ENCODE data around the gene PLCG2. TPM values are rescaled to one million over a fixed set of nuclear protein-coding genes. Genes with fewer than 3 reads are reported as not detected.

Gene PLCG2
- total and polyA plus RNA-seq, 2 donors from 2014 or later = 50.7 to 55.6 TPM

DNA sequence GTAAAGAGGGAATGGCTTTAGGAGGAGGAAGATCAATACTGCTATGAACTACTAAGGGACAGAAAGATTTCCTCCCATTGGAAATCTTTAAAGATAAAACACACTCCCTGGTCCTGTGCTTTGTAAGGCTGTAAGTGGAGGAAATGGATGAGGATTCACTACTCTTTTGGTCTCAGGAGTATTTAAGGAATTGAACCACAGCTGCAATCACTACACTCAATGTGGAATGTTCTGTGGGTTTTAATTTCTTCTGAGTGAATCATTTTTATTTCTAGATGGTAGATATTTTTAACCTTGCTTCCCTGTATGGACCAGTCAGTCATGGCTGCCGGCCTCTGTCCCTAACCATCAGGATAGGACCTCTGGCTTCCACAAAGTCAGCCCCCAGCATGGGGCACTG is 166.6 kb downstream of the PLCG2 start:
- Histone ChIP-seq H3K9ac (ENCODE audit: low read length in 3 of 3) (no peak overlapping the region), H3K27ac (ENCODE audit: low read depth in 2 of 2, low read length in 2 of 2) (no peak overlapping the region), H3K4me3 (ENCODE audit: low read length in 3 of 3) (no peak overlapping the region), H3K4me1 (ENCODE audit: control insufficient read depth in 2 of 3, insufficient read depth in 2 of 3, low read depth in 1 of 3, low read length in 3 of 3) (no peaks in the 10 kb centered on the region), H3K9me3 (ENCODE audit: control insufficient read depth in 2 of 3, insufficient read depth in 1 of 3, low read length in 3 of 3) (no peaks in the 10 kb centered on the region), H3K27me3 (ENCODE audit: control insufficient read depth, insufficient read depth, low read length) (no peaks in the 10 kb centered on the region), H3K36me3 (ENCODE audit: control insufficient read depth in 2 of 3, insufficient read depth in 3 of 3, low read length in 3 of 3) (peaks cover 0 to 29% (median 21%) of the 10 kb centered on the region in 3 donors)
- intact Hi-C loops (cut with DNase I) = no loop called here
- FAIRE-seq (no peak), DNase-seq (no peak)
- TF ChIP-seq, protein P1, sequence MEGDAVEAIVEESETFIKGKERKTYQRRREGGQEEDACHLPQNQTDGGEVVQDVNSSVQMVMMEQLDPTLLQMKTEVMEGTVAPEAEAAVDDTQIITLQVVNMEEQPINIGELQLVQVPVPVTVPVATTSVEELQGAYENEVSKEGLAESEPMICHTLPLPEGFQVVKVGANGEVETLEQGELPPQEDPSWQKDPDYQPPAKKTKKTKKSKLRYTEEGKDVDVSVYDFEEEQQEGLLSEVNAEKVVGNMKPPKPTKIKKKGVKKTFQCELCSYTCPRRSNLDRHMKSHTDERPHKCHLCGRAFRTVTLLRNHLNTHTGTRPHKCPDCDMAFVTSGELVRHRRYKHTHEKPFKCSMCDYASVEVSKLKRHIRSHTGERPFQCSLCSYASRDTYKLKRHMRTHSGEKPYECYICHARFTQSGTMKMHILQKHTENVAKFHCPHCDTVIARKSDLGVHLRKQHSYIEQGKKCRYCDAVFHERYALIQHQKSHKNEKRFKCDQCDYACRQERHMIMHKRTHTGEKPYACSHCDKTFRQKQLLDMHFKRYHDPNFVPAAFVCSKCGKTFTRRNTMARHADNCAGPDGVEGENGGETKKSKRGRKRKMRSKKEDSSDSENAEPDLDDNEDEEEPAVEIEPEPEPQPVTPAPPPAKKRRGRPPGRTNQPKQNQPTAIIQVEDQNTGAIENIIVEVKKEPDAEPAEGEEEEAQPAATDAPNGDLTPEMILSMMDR (IDR thresholded peaks at IDR 0.05; ENCODE audit: borderline replicate concordance, extremely low read depth, insufficient read depth) = no peak

DNA sequence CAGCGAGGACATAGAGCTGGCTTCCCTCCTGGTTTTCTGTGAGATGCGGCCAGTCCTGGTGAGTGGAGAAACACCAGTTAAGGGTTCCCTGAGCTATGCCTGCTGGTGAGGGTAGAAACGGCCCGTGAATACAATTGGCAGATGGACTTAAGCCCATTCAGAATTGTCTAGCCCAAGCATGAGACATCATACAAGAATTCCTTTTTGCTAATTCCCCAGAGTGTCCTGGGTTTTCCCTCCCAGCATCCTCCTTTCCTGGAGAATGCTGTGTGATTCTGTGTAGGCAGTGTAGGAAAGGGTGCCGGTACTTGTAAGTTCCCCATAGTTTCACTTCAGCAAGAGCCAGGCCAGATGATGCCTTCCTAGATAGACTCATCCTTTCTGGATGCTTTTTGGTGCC is 167.1 kb downstream of the PLCG2 start:
- Histone ChIP-seq H3K9ac (ENCODE audit: low read length in 3 of 3) (no peak overlapping the region), H3K27me3 (ENCODE audit: control insufficient read depth, insufficient read depth, low read length) (no peaks in the 10 kb centered on the region), H3K36me3 (ENCODE audit: control insufficient read depth in 2 of 3, insufficient read depth in 3 of 3, low read length in 3 of 3) (peaks cover 0 to 29% (median 21%) of the 10 kb centered on the region in 3 donors), H3K9me3 (ENCODE audit: control insufficient read depth in 2 of 3, insufficient read depth in 1 of 3, low read length in 3 of 3) (peaks cover 0 to 3% (median 0%) of the 10 kb centered on the region in 3 donors), H3K4me3 (ENCODE audit: low read length in 3 of 3) (no peak overlapping the region), H3K4me1 (ENCODE audit: control insufficient read depth in 2 of 3, insufficient read depth in 2 of 3, low read depth in 1 of 3, low read length in 3 of 3) (no peaks in the 10 kb centered on the region), H3K27ac (ENCODE audit: low read depth in 2 of 2, low read length in 2 of 2) (no peak overlapping the region)
- TF ChIP-seq, protein P1 (IDR thresholded peaks at IDR 0.05; ENCODE audit: borderline replicate concordance, extremely low read depth, insufficient read depth) = no peak
- intact Hi-C loops (cut with DNase I) = no loop called here
- FAIRE-seq (no peak), DNase-seq (no peak)

DNA sequence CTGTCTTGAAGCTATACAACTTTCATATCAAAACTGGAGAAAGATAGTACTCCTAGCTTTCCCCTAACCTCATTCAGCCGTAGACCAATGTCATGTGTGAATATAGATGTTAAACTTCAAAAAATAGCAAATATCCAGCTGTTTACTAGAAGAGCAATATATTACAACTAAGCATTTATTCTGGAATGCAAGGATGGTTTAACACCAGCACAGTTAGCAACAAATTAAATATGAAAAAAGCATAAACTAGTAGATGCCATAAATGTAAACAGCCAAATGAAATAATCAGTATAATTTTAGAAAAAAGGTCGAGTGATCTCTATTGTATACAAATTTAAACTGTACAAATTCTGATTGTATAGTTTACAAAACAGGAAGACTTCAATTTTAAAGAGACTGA is 172.5 kb downstream of the PLCG2 start:
- Histone ChIP-seq H3K27ac (ENCODE audit: low read depth in 2 of 2, low read length in 2 of 2) (no peak overlapping the region), H3K9me3 (ENCODE audit: control insufficient read depth in 2 of 3, insufficient read depth in 1 of 3, low read length in 3 of 3) (peaks cover 0 to 8% (median 0%) of the 10 kb centered on the region in 3 donors), H3K36me3 (ENCODE audit: control insufficient read depth in 2 of 3, insufficient read depth in 3 of 3, low read length in 3 of 3) (peaks cover 0 to 21% (median 9%) of the 10 kb centered on the region in 3 donors), H3K9ac (ENCODE audit: low read length in 3 of 3) (no peak overlapping the region), H3K4me1 (ENCODE audit: control insufficient read depth in 2 of 3, insufficient read depth in 2 of 3, low read depth in 1 of 3, low read length in 3 of 3) (no peaks in the 10 kb centered on the region), H3K27me3 (ENCODE audit: control insufficient read depth, insufficient read depth, low read length) (no peaks in the 10 kb centered on the region), H3K4me3 (ENCODE audit: low read length in 3 of 3) (no peak overlapping the region)
- intact Hi-C loops (cut with DNase I) = no loop called here
- FAIRE-seq (no peak), DNase-seq (no peak)
- TF ChIP-seq, protein P1 (IDR thresholded peaks at IDR 0.05; ENCODE audit: borderline replicate concordance, extremely low read depth, insufficient read depth) = no peak

Data from kidney (tissue), 14 donors.